ENCODE results near the gene NDUFB6. TPM values are rescaled to one million over a fixed set of nuclear protein-coding genes. Genes with fewer than 3 reads are reported as not detected.

The NDUFB6 gene
- total RNA-seq, 1 experiment from 2014 or later = 56.0 TPM

GRCh38 chr9:32590898-32591297 lies 17.9 kb upstream of the NDUFB6 start (continued):
- no peak for TF ChIP-seq CDX4 (CRISPR knock-in tag; IDR thresholded peaks at IDR 0.05; ENCODE audit: borderline replicate concordance)
- no peak for TF ChIP-seq OVOL2 (CRISPR knock-in tag; IDR thresholded peaks at IDR 0.05; ENCODE audit: borderline replicate concordance)
- TF ChIP-seq GRHL2 (CRISPR knock-in tag; IDR thresholded peaks at IDR 0.05; ENCODE audit: insufficient replicate concordance, severe bottlenecking) = no peak
- TF ChIP-seq CREB1 (CRISPR knock-in tag; IDR thresholded peaks at IDR 0.05) = no peak

- DNase-seq (ENCODE audit: low spot score) (no peak), ATAC-seq (no peak)
- Mint-ChIP-seq H3K27ac (no peak overlapping the region), H3K9me3 (peaks cover 7% of the 10 kb centered on the region), H3K4me3 (no peak overlapping the region), H3K4me1 (no peaks in the 10 kb centered on the region), H3K36me3 (no peaks in the 10 kb centered on the region), H3K27me3 (ENCODE audit: low read depth) (peaks cover 4% of the 10 kb centered on the region; the same call in 1 of the 2 replicates)
- POLR2A ChIA-PET = no interaction called here
- TF ChIP-seq ZNF138 (CRISPR knock-in tag; conservative IDR thresholded peaks at IDR 0.05) (no peak), FOXP4 (CRISPR knock-in tag; IDR thresholded peaks at IDR 0.05) (no peak), MAX (CRISPR knock-in tag; IDR thresholded peaks at IDR 0.05) (no peak), ZNF416 (CRISPR knock-in tag; IDR thresholded peaks at IDR 0.05) (no peak), TP53 (CRISPR knock-in tag; IDR thresholded peaks at IDR 0.05) (no peak), MXD4 (CRISPR knock-in tag; IDR thresholded peaks at IDR 0.05; ENCODE audit: borderline replicate concordance) (no peak), ZNF263 (CRISPR knock-in tag; IDR thresholded peaks at IDR 0.05; ENCODE audit: low read depth) (no peak), FOXP1 (CRISPR knock-in tag; IDR thresholded peaks at IDR 0.05; ENCODE audit: borderline replicate concordance) (no peak), MYBL2 (CRISPR knock-in tag; IDR thresholded peaks at IDR 0.05) (no peak), RORB (CRISPR knock-in tag; IDR thresholded peaks at IDR 0.05) (no peak), ZNF425 (CRISPR knock-in tag; conservative IDR thresholded peaks at IDR 0.05) (no peak), ERG (CRISPR knock-in tag; IDR thresholded peaks at IDR 0.05) (no peak), ZNF281 (CRISPR knock-in tag; IDR thresholded peaks at IDR 0.05) (no peak), JAZF1 (CRISPR knock-in tag; IDR thresholded peaks at IDR 0.05) (no peak), TCF7 (CRISPR knock-in tag; IDR thresholded peaks at IDR 0.05; ENCODE audit: low read depth) (no peak), IRF2 (CRISPR knock-in tag; IDR thresholded peaks at IDR 0.05; ENCODE audit: borderline replicate concordance, low read depth) (no peak), TEAD4 (CRISPR knock-in tag; IDR thresholded peaks at IDR 0.05) (no peak), ATF6 (CRISPR knock-in tag; IDR thresholded peaks at IDR 0.05) (no peak)
- CTCF ChIA-PET = interaction anchor here (1.2 to 3.2 kb wide), 5 partner anchors 9 to 378 kb away, joined by 4 to 31 read pairs (median 13); partner anchors contain the start of gene TMEM215
These were observed 17.5 kb upstream of the NDUFB6 start for GRCh38 chr9:32590476-32590875.

All from WTC11 (cell line).